ENCODE results near the gene ACYP1. TPM values are rescaled to one million over a fixed set of nuclear protein-coding genes. Genes with fewer than 3 reads are reported as not detected.

The ACYP1 gene
- total and polyA plus RNA-seq, 4 donors: 18.4 to 76.6 (median 46.0) TPM

GRCh38 chr14:75046899-75047298 lies 16.9 kb downstream of the ACYP1 start:
- no peaks in the 10 kb centered on the region for H3K9me3 ChIP-seq (ENCODE audit: control insufficient read depth, insufficient read depth, low read length)
- no peaks in the 10 kb centered on the region for H3K36me3 ChIP-seq (ENCODE audit: control insufficient read depth, insufficient read depth, low read length)
- H3K27me3 ChIP-seq (ENCODE audit: control insufficient read depth, insufficient read depth, low read length): no peaks in the 10 kb centered on the region
- H3K27ac ChIP-seq (ENCODE audit: low read depth, low read length): no peak overlapping the region
- peaks cover 12% of the 10 kb centered on the region for H3K4me1 ChIP-seq (ENCODE audit: control insufficient read depth, insufficient read depth, low read length)
- no peak for DNase-seq (ENCODE audit: low read depth in 4 of 6, low spot score in 6 of 6)
- WGBS (ENCODE audit: insufficient coverage): 100% methylated on average over 1 of the region's 3 CpGs
- no peak overlapping the region for H3K4me3 ChIP-seq (ENCODE audit: low read depth, low read length)

- Histone ChIP-seq H3K4me1 (ENCODE audit: control insufficient read depth, insufficient read depth, low read length) (peaks cover 12% of the 10 kb centered on the region), H3K9me3 (ENCODE audit: control insufficient read depth, insufficient read depth, low read length) (no peaks in the 10 kb centered on the region), H3K36me3 (ENCODE audit: control insufficient read depth, insufficient read depth, low read length) (peaks cover 4% of the 10 kb centered on the region), H3K4me3 (ENCODE audit: low read depth, low read length) (no peak overlapping the region), H3K27ac (ENCODE audit: low read depth, low read length) (no peak overlapping the region), H3K27me3 (ENCODE audit: control insufficient read depth, insufficient read depth, low read length) (no peaks in the 10 kb centered on the region)
- no peak for DNase-seq (ENCODE audit: low read depth in 4 of 6, low spot score in 6 of 6)
- WGBS (ENCODE audit: insufficient coverage): 96% methylated on average over 4 of the region's 5 CpGs
These were observed 17.5 kb downstream of the ACYP1 start for GRCh38 chr14:75046275-75046674.

GRCh38 chr14:75044752-75045151 lies 19.1 kb downstream of the ACYP1 start:
- Histone ChIP-seq H3K27ac (ENCODE audit: low read depth, low read length) (no peak overlapping the region), H3K27me3 (ENCODE audit: control insufficient read depth, insufficient read depth, low read length) (no peaks in the 10 kb centered on the region), H3K36me3 (ENCODE audit: control insufficient read depth, insufficient read depth, low read length) (peaks cover 8% of the 10 kb centered on the region), H3K4me1 (ENCODE audit: control insufficient read depth, insufficient read depth, low read length) (peaks cover 4% of the 10 kb centered on the region), H3K9me3 (ENCODE audit: control insufficient read depth, insufficient read depth, low read length) (no peaks in the 10 kb centered on the region), H3K4me3 (ENCODE audit: low read depth, low read length) (no peak overlapping the region)
- WGBS (ENCODE audit: insufficient coverage): 80% methylated on average over 3 of the region's 8 CpGs
- DNase-seq (ENCODE audit: low read depth in 4 of 6, low spot score in 6 of 6): peak in 1 of 6 donors; percentile 76

- Histone ChIP-seq H3K27ac (ENCODE audit: low read depth, low read length) (no peak overlapping the region), H3K4me1 (ENCODE audit: control insufficient read depth, insufficient read depth, low read length) (peaks cover 4% of the 10 kb centered on the region), H3K9me3 (ENCODE audit: control insufficient read depth, insufficient read depth, low read length) (no peaks in the 10 kb centered on the region), H3K4me3 (ENCODE audit: low read depth, low read length) (no peak overlapping the region), H3K27me3 (ENCODE audit: control insufficient read depth, insufficient read depth, low read length) (no peaks in the 10 kb centered on the region), H3K36me3 (ENCODE audit: control insufficient read depth, insufficient read depth, low read length) (peaks cover 8% of the 10 kb centered on the region)
- DNase-seq (ENCODE audit: low read depth in 4 of 6, low spot score in 6 of 6): peak in 1 of 6 donors; percentile 50
- WGBS (ENCODE audit: insufficient coverage): no CpG with 5 or more reads among the region's 2 CpGs
These were observed 19.5 kb downstream of the ACYP1 start for GRCh38 chr14:75044322-75044721.

GRCh38 chr14:75042035-75042434 lies 21.8 kb downstream of the ACYP1 start:
- Histone ChIP-seq H3K4me1 (ENCODE audit: control insufficient read depth, insufficient read depth, low read length) (peaks cover 4% of the 10 kb centered on the region), H3K4me3 (ENCODE audit: low read depth, low read length) (no peak overlapping the region), H3K36me3 (ENCODE audit: control insufficient read depth, insufficient read depth, low read length) (peaks cover 17% of the 10 kb centered on the region), H3K27me3 (ENCODE audit: control insufficient read depth, insufficient read depth, low read length) (no peaks in the 10 kb centered on the region), H3K27ac (ENCODE audit: low read depth, low read length) (no peak overlapping the region), H3K9me3 (ENCODE audit: control insufficient read depth, insufficient read depth, low read length) (no peaks in the 10 kb centered on the region)
- peak in 1 of 6 donors; percentile 46 for DNase-seq (ENCODE audit: low read depth in 4 of 6, low spot score in 6 of 6)
- WGBS (ENCODE audit: insufficient coverage): 20% methylated on average over 1 of the region's 6 CpGs

- Histone ChIP-seq H3K36me3 (ENCODE audit: control insufficient read depth, insufficient read depth, low read length) (peaks cover 17% of the 10 kb centered on the region), H3K9me3 (ENCODE audit: control insufficient read depth, insufficient read depth, low read length) (no peaks in the 10 kb centered on the region), H3K27ac (ENCODE audit: low read depth, low read length) (no peak overlapping the region), H3K27me3 (ENCODE audit: control insufficient read depth, insufficient read depth, low read length) (no peaks in the 10 kb centered on the region), H3K4me1 (ENCODE audit: control insufficient read depth, insufficient read depth, low read length) (peaks cover 4% of the 10 kb centered on the region), H3K4me3 (ENCODE audit: low read depth, low read length) (no peak overlapping the region)
- no peak for DNase-seq (ENCODE audit: low read depth in 4 of 6, low spot score in 6 of 6)
- no CpG with 5 or more reads among the region's 4 CpGs for WGBS (ENCODE audit: insufficient coverage)
These were observed 22.2 kb downstream of the ACYP1 start for GRCh38 chr14:75041613-75042012.

GRCh38 chr14:75040959-75041358 lies 22.9 kb downstream of the ACYP1 start:
- no peak overlapping the region for H3K4me3 ChIP-seq (ENCODE audit: low read depth, low read length)
- no peak overlapping the region for H3K27ac ChIP-seq (ENCODE audit: low read depth, low read length)
- no peak for DNase-seq (ENCODE audit: low read depth in 4 of 6, low spot score in 6 of 6)
- 100% methylated on average over 2 of the region's 2 CpGs for WGBS (ENCODE audit: insufficient coverage)
- no peaks in the 10 kb centered on the region for H3K27me3 ChIP-seq (ENCODE audit: control insufficient read depth, insufficient read depth, low read length)
- H3K36me3 ChIP-seq (ENCODE audit: control insufficient read depth, insufficient read depth, low read length): peaks cover 19% of the 10 kb centered on the region
- H3K9me3 ChIP-seq (ENCODE audit: control insufficient read depth, insufficient read depth, low read length): no peaks in the 10 kb centered on the region
- H3K4me1 ChIP-seq (ENCODE audit: control insufficient read depth, insufficient read depth, low read length): peaks cover 4% of the 10 kb centered on the region

- no peak for DNase-seq (ENCODE audit: low read depth in 4 of 6, low spot score in 6 of 6)
- WGBS (ENCODE audit: insufficient coverage): no CpG with 5 or more reads among the region's 1 CpG
- H3K36me3 ChIP-seq (ENCODE audit: control insufficient read depth, insufficient read depth, low read length): peaks cover 19% of the 10 kb centered on the region
- H3K4me1 ChIP-seq (ENCODE audit: control insufficient read depth, insufficient read depth, low read length): peaks cover 4% of the 10 kb centered on the region
- H3K27me3 ChIP-seq (ENCODE audit: control insufficient read depth, insufficient read depth, low read length): no peaks in the 10 kb centered on the region
- no peak overlapping the region for H3K27ac ChIP-seq (ENCODE audit: low read depth, low read length)
- H3K9me3 ChIP-seq (ENCODE audit: control insufficient read depth, insufficient read depth, low read length): no peaks in the 10 kb centered on the region
- H3K4me3 ChIP-seq (ENCODE audit: low read depth, low read length): no peak overlapping the region
These were observed 23.3 kb downstream of the ACYP1 start for GRCh38 chr14:75040507-75040906.

- no peaks in the 10 kb centered on the region for H3K27me3 ChIP-seq (ENCODE audit: control insufficient read depth, insufficient read depth, low read length)
- H3K27ac ChIP-seq (ENCODE audit: low read depth, low read length): no peak overlapping the region
- no peak overlapping the region for H3K4me3 ChIP-seq (ENCODE audit: low read depth, low read length)
- no peak for DNase-seq (ENCODE audit: low read depth in 4 of 6, low spot score in 6 of 6)
- no peaks in the 10 kb centered on the region for H3K9me3 ChIP-seq (ENCODE audit: control insufficient read depth, insufficient read depth, low read length)
- H3K4me1 ChIP-seq (ENCODE audit: control insufficient read depth, insufficient read depth, low read length): no peaks in the 10 kb centered on the region
- peaks cover 29% of the 10 kb centered on the region for H3K36me3 ChIP-seq (ENCODE audit: control insufficient read depth, insufficient read depth, low read length)
- no CpG with 5 or more reads among the region's 2 CpGs for WGBS (ENCODE audit: insufficient coverage)
These were observed 30.9 kb downstream of the ACYP1 start for GRCh38 chr14:75032939-75033338.

GRCh38 chr14:75030147-75030546 lies 33.7 kb downstream of the ACYP1 start:
- H3K36me3 ChIP-seq (ENCODE audit: control insufficient read depth, insufficient read depth, low read length): peaks cover 38% of the 10 kb centered on the region
- no peaks in the 10 kb centered on the region for H3K27me3 ChIP-seq (ENCODE audit: control insufficient read depth, insufficient read depth, low read length)
- no peak overlapping the region for H3K4me3 ChIP-seq (ENCODE audit: low read depth, low read length)
- H3K4me1 ChIP-seq (ENCODE audit: control insufficient read depth, insufficient read depth, low read length): no peaks in the 10 kb centered on the region
- no peak overlapping the region for H3K27ac ChIP-seq (ENCODE audit: low read depth, low read length)
- H3K9me3 ChIP-seq (ENCODE audit: control insufficient read depth, insufficient read depth, low read length): no peaks in the 10 kb centered on the region
- DNase-seq (ENCODE audit: low read depth in 4 of 6, low spot score in 6 of 6): no peak
- WGBS (ENCODE audit: insufficient coverage): no CpG with 5 or more reads among the region's 1 CpG
